H1 (cell line): ENCODE data around the gene BCAS3. TPM values are rescaled to one million over a fixed set of nuclear protein-coding genes. Genes with fewer than 3 reads are reported as not detected.

Experiments
- CTCF ChIA-PET: fragments of 300-600 bp; sonication (Branson Sonifier 250); formaldehyde crosslinking; loops from one replicate; lab custom pipeline; 2021; ENCODE audit not compliant: partially characterized antibody; lab: Charles Lee
- POLR2A ChIA-PET: fragments of 300-600 bp; sonication (Branson Sonifier 250); formaldehyde crosslinking; loops from one replicate; lab custom pipeline; 2021; ENCODE audit warnings: inconsistent platforms; ENCODE audit not compliant: partially characterized antibody; lab: Charles Lee
- DNase-seq, 2 experiments: peaks; one replicate each; pipeline versions ENCODE4 v3.0.0 to v3.0.0-alpha.2; 2010 to 2022; ENCODE audit warnings: low spot score in 2 of 2, low read depth in 1 of 2, mixed read lengths in 1 of 2
- FAIRE-seq: peaks from 2 replicates; lab custom pipeline; 2011; peaks lifted over from hg19 to GRCh38; lab: Jason Lieb, UNC
- H2AFZ ChIP-seq: 2 replicates; pipeline ENCODE4 v1.8.1; 2012; ENCODE audit warnings: low read length, inconsistent platforms
- H2AK5ac ChIP-seq: 2 replicates; pipeline ENCODE4 v1.6.1; 2013; ENCODE audit warnings: low read depth, low read length
- H2BK120ac ChIP-seq: replicated peaks from 2 replicates; pipeline ENCODE3; 2013; ENCODE audit warnings: low read depth, low read length, inconsistent platforms
- H2BK12ac ChIP-seq: 2 replicates; pipeline ENCODE4 v1.6.1; 2013; ENCODE audit warnings: low read depth, low read length
- H2BK15ac ChIP-seq: 2 replicates; pipeline ENCODE4 v1.6.1; 2013; ENCODE audit warnings: low read length
- H2BK20ac ChIP-seq: 2 replicates; pipeline ENCODE4 v1.6.1; 2013; ENCODE audit warnings: low read length
- H2BK5ac ChIP-seq: 2 replicates; pipeline ENCODE4 v1.6.1; 2013; ENCODE audit warnings: low read depth, low read length
- H3K14ac ChIP-seq: 2 replicates; pipeline ENCODE4 v1.6.1; 2013; ENCODE audit warnings: inconsistent platforms; ENCODE audit not compliant: insufficient read length
- H3K18ac ChIP-seq: 2 replicates; pipeline ENCODE4 v1.6.1; 2013; ENCODE audit warnings: low read length; ENCODE audit errors: extremely low read depth
- H3K23ac ChIP-seq: 2 replicates; pipeline ENCODE4 v1.6.1; 2013; ENCODE audit warnings: inconsistent platforms; ENCODE audit not compliant: insufficient read length
- H3K23me2 ChIP-seq: 2 replicates; pipeline ENCODE4 v1.6.1; 2013; ENCODE audit warnings: low read depth, low read length
- H3K27ac ChIP-seq: 2 replicates; pipeline ENCODE4 v1.6.1; 2011; ENCODE audit warnings: low read depth, low read length, inconsistent platforms
- H3K27me3 ChIP-seq, 4 experiments: replicated peaks in 1 of 4; 1 replicate in 1 of 4; 2 replicates in 3 of 4; pipeline versions ENCODE4 v1.6.1 to v1.8.1; 2011 to 2013; ENCODE audit warnings: low read length in 3 of 4, mild to moderate bottlenecking in 3 of 4, inconsistent platforms in 2 of 4, mixed read lengths in 2 of 4, moderate library complexity in 1 of 4; ENCODE audit not compliant: control insufficient read depth in 3 of 4, insufficient read depth in 3 of 4; ENCODE audit errors: extremely low read depth in 1 of 4
- H3K36me3 ChIP-seq, 4 experiments: 2 replicates each; pipeline versions ENCODE4 v1.6.1 to v1.8.1; 2011 to 2013; ENCODE audit warnings: mild to moderate bottlenecking in 4 of 4, low read length in 3 of 4, moderate library complexity in 2 of 4, control low read depth in 1 of 4, inconsistent platforms in 1 of 4; ENCODE audit not compliant: insufficient read depth in 4 of 4, control insufficient read depth in 2 of 4
- H3K4ac ChIP-seq: replicated peaks from 2 replicates; pipeline ENCODE3; 2013; ENCODE audit warnings: low read length, low read depth, mixed read lengths, inconsistent platforms; ENCODE audit not compliant: insufficient read length
- H3K4me1 ChIP-seq, 4 experiments: replicated peaks in 1 of 4; 1 replicate in 1 of 4; 2 replicates in 3 of 4; pipeline versions ENCODE4 v1.6.1 to v1.8.1; 2011 to 2013; ENCODE audit warnings: low read length in 3 of 4, inconsistent platforms in 2 of 4, mixed read lengths in 1 of 4; ENCODE audit not compliant: insufficient read depth in 4 of 4, control insufficient read depth in 3 of 4
- H3K4me2 ChIP-seq, 2 experiments: 2 replicates each; pipeline versions ENCODE4 v1.6.1 to v1.8.1; 2011 to 2013; ENCODE audit warnings: low read depth in 2 of 2, low read length in 2 of 2, control low read depth in 1 of 2, inconsistent platforms in 1 of 2, mild to moderate bottlenecking in 1 of 2; ENCODE audit not compliant: insufficient read depth in 1 of 2
- H3K4me3 ChIP-seq, 4 experiments: fragments of 200-600, 300-600 bp in 1 of 4; sonication (generic), shearing (Covaris generic), sonication (Bioruptor Twin) in 1 of 4; 2 replicates each; pipeline versions ENCODE4 v1.5.1 to v1.8.1; 2011 to 2016; ENCODE audit warnings: low read length in 4 of 4, low read depth in 3 of 4, control low read depth in 2 of 4, inconsistent platforms in 2 of 4, mild to moderate bottlenecking in 2 of 4, mixed read lengths in 1 of 4, moderate library complexity in 1 of 4; ENCODE audit not compliant: insufficient read depth in 2 of 4; ENCODE audit errors: extremely low read depth in 1 of 4
- H3K56ac ChIP-seq: replicated peaks from 2 replicates; pipeline ENCODE3; 2013; ENCODE audit warnings: low read depth, mild to moderate bottlenecking, mixed read lengths, low read length, inconsistent platforms; ENCODE audit not compliant: insufficient read length
- H3K79me1 ChIP-seq: 2 replicates; pipeline ENCODE4 v1.6.1; 2013; ENCODE audit warnings: low read depth, low read length, control low read depth
- H3K79me2 ChIP-seq, 2 experiments: 2 replicates each; pipeline versions ENCODE4 v1.6.1 to v1.8.1; 2012 to 2013; ENCODE audit warnings: low read length in 2 of 2, mild to moderate bottlenecking in 2 of 2, inconsistent platforms in 1 of 2; ENCODE audit not compliant: insufficient read depth in 2 of 2, control insufficient read depth in 1 of 2
- H3K9ac ChIP-seq, 4 experiments: replicated peaks in 1 of 4; 1 replicate in 1 of 4; 2 replicates in 3 of 4; pipeline versions ENCODE4 v1.6.1 to v1.8.1; 2011 to 2013; ENCODE audit warnings: low read depth in 3 of 4, low read length in 3 of 4, control low read depth in 2 of 4, mild to moderate bottlenecking in 2 of 4, moderate library complexity in 2 of 4, inconsistent platforms in 1 of 4; ENCODE audit errors: extremely low read depth in 1 of 4
- H3K9me3 ChIP-seq, 2 experiments: 2 replicates each; pipeline versions ENCODE4 v1.6.1 to v1.8.1; 2012 to 2013; ENCODE audit warnings: mild to moderate bottlenecking in 2 of 2, moderate library complexity in 2 of 2, control low read depth in 1 of 2, inconsistent platforms in 1 of 2, low read depth in 1 of 2, low read length in 1 of 2, mixed read lengths in 1 of 2; ENCODE audit not compliant: insufficient read depth in 2 of 2
- H4K20me1 ChIP-seq, 2 experiments: replicated peaks in 1 of 2; 2 replicates each; pipeline versions ENCODE3 to v1.8.1; 2011 to 2013; ENCODE audit warnings: inconsistent platforms in 2 of 2, low read length in 2 of 2, mild to moderate bottlenecking in 1 of 2; ENCODE audit not compliant: insufficient read depth in 2 of 2, control insufficient read depth in 1 of 2
- H4K5ac ChIP-seq: 2 replicates; pipeline ENCODE4 v1.6.1; 2013; ENCODE audit warnings: low read length, low read depth, mixed read lengths, inconsistent platforms; ENCODE audit not compliant: insufficient read length
- H4K8ac ChIP-seq: 2 replicates; pipeline ENCODE4 v1.8.0; 2013; ENCODE audit warnings: mild to moderate bottlenecking, moderate library complexity, low read length, inconsistent platforms; ENCODE audit not compliant: insufficient read depth; ENCODE audit errors: extremely low read depth
- H4K91ac ChIP-seq: replicated peaks from 2 replicates; pipeline ENCODE3; 2013; ENCODE audit warnings: low read length, mixed read lengths, inconsistent platforms; ENCODE audit not compliant: insufficient read length
- FOSL1 ChIP-seq: IDR thresholded peaks from 2 replicates; pipeline ENCODE4 v1.6.1; 2011; ENCODE audit warnings: mild to moderate bottlenecking, low read depth, low read length, moderate library complexity; ENCODE audit not compliant: insufficient read depth
- HDAC2 ChIP-seq, 2 experiments: fragments of 300-600 bp in 1 of 2; sonication (generic) in 1 of 2; IDR thresholded peaks; 2 replicates each; pipeline ENCODE4 v1.6.1; 2011 to 2012; ENCODE audit warnings: low read depth in 2 of 2, low read length in 2 of 2, mild to moderate bottlenecking in 2 of 2, moderate library complexity in 2 of 2, borderline replicate concordance in 1 of 2, inconsistent platforms in 1 of 2
- JUND ChIP-seq: IDR thresholded peaks from 2 replicates; pipeline ENCODE4 v1.6.1; 2011; ENCODE audit warnings: mild to moderate bottlenecking, improper control_type of control experiment, low read length
- RAD21 ChIP-seq, 2 experiments: IDR thresholded peaks in 1 of 2; conservative IDR thresholded peaks in 1 of 2; 2 replicates each; pipeline ENCODE4 v1.6.1; 2011; ENCODE audit warnings: low read depth in 2 of 2, low read length in 2 of 2, improper control_type of control experiment in 1 of 2, inconsistent platforms in 1 of 2, mild to moderate bottlenecking in 1 of 2, moderate library complexity in 1 of 2
- RXRA ChIP-seq: IDR thresholded peaks from 2 replicates; pipeline ENCODE4 v1.6.1; 2011; ENCODE audit warnings: low read depth, mild to moderate bottlenecking, low read length, moderate library complexity; ENCODE audit not compliant: insufficient read depth
- WGBS, 2 experiments: shearing (Covaris generic) in 1 of 2; methylation state at CpG; one replicate each; pipeline versions ENCODE4 v1.1.6 to v1.1.7; 2013 to 2015; ENCODE audit warnings: low lambda C conversion rate in 2 of 2, mixed read lengths in 2 of 2, inconsistent platforms in 1 of 2, low coverage in 1 of 2, missing lambda C conversion rate in 1 of 2; ENCODE audit not compliant: insufficient replicate concordance in 2 of 2, insufficient coverage in 1 of 2, insufficient read length in 1 of 2; ENCODE audit errors: extremely low coverage in 1 of 2, missing lambda C conversion rate in 1 of 2; 5-methylcytosine and 5-hydroxymethylcytosine counted together
- polyA plus RNA-seq, 7 experiments: library from polyadenylated mRNA; depleted of rRNA in 3 of 7; stranded (reverse) in 5 of 7; unstranded in 2 of 7; fragments of >200 nt in 5 of 7; fragments of 200-250 nt in 2 of 7; gene quantifications; 1 replicate in 5 of 7; 2 replicates in 1 of 7; 4 replicates in 1 of 7; pipeline versions ENCODE4 v1.2.1 to v1.2.3, GENCODE V29; 2011 to 2013; ENCODE audit warnings: missing spikeins in 2 of 7, mixed read lengths in 2 of 7
- total RNA-seq: library from RNA; stranded (reverse); fragmentation: NEBNext Ultra II Directional; extraction: Animal tissue kit (Norgen Biotek cat#: 25700); gene quantifications from 2 replicates; pipeline ENCODE4 v1.2.1, GENCODE V29; 2021
- TF ChIP-seq, protein P1 (sequence below): IDR thresholded peaks from 2 replicates; pipeline ENCODE4 v1.6.1; 2012; ENCODE audit warnings: inconsistent platforms

The BCAS3 gene
- total and polyA plus RNA-seq, 2 of the 8 experiments (the other 6 are each of a cell fraction or from before 2014, with no cell fraction given) = 9.9 to 13.3 TPM

DNA sequence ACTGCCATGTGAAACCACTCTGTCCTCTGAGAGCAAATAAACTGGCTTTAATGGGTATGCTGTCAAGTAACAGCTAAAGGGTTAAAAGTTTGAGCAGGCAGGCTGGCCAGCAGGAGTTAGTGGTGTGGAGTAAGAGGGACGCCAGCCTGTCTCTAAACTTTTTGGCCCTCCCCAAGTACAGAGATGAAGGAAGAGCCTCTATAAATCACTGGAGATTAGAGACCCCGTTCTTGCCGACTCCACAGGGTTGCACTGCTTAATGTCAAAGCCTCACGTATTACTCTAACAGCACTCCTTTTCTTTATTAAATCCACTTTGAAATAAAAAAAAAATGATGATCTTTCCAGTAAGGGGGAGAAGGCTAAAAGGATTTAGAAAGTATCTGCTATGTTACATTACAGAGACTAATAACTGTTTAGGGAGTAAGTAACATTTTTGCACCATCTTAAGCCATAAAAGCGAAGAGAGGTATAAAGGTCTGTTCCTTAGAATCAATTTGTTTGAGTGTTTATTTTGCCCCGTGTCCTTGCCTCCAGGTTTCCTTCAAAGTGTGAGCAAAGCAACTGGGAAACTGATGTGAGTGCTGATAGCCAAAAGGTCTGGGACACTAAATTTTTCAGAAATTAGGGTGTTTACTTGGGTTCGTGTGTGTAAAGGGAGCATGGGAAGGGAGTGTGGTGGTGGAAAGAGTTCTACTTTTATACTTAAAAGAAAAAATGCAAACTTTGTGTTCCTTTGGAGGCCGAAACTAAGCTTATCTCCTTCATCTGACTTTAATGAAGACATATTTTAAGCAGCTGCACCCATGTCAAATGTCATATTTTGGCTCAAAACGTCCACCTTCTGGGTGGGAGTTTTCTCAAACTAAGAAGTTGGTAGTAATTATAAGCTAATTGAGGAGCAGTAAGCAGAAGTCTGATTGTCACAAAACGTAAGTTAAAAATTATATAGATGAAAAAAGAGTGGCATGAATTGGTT, 612.0 kb downstream of the BCAS3 start:
- H3K79me2 ChIP-seq = no peaks in the 10 kb centered on the region
- H2BK5ac ChIP-seq = no peak overlapping the region
- no peak overlapping the region for H3K14ac ChIP-seq
- FAIRE-seq (no peak), DNase-seq (no peak)
- H4K91ac ChIP-seq = no peak overlapping the region
- no peaks in the 10 kb centered on the region; the same call in 1 of the 2 replicates for H3K23me2 ChIP-seq
- ChIA-PET CTCF (interaction anchor here (0.6 to 1.2 kb wide), 4 partner anchors 65 to 951 kb away, joined by 3 read pairs; no protein-coding TSS in a partner anchor), POLR2A (no interaction called here)
- H3K79me1 ChIP-seq = no peaks in the 10 kb centered on the region
- H2AK5ac ChIP-seq = no peak overlapping the region
- H3K4me2 ChIP-seq = no peak overlapping the region
- H3K18ac ChIP-seq = no peak overlapping the region
- no peaks in the 10 kb centered on the region for H3K9me3 ChIP-seq
- no peak overlapping the region for H3K4ac ChIP-seq
- H4K20me1 ChIP-seq = no peaks in the 10 kb centered on the region
- H3K9ac ChIP-seq = no peak overlapping the region
- H2BK20ac ChIP-seq = no peak overlapping the region
- no peak overlapping the region for H2BK12ac ChIP-seq
- TF ChIP-seq JUND (no peak), RXRA (no peak), RAD21 (IDR thresholded peaks at IDR 0.05 in 1 of 2, conservative IDR thresholded peaks at IDR 0.05 in 1 of 2; ENCODE audit: low read depth in 2 of 2, low read length in 2 of 2) (no peak), FOSL1 (no peak), HDAC2 (IDR thresholded peaks at IDR 0.05; ENCODE audit: borderline replicate concordance in 1 of 2, low read depth in 2 of 2, low read length in 2 of 2) (no peak)
- TF ChIP-seq, protein P1, sequence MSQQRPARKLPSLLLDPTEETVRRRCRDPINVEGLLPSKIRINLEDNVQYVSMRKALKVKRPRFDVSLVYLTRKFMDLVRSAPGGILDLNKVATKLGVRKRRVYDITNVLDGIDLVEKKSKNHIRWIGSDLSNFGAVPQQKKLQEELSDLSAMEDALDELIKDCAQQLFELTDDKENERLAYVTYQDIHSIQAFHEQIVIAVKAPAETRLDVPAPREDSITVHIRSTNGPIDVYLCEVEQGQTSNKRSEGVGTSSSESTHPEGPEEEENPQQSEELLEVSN = no peak
- no peak overlapping the region for H3K56ac ChIP-seq
- peaks cover 9 to 15% (median 10%) of the 10 kb centered on the region in 4 experiments; a peak in 4 of 7 replicates for H3K4me1 ChIP-seq
- no peaks in the 10 kb centered on the region for H3K27me3 ChIP-seq
- WGBS, 2 experiments = 84% methylated on average over 10 of the region's 10 CpGs; no CpG with 5 or more reads in 1 of the 2 experiments
- H3K23ac ChIP-seq = no peak overlapping the region
- no peak overlapping the region for H3K4me3 ChIP-seq
- H2BK120ac ChIP-seq = no peak overlapping the region
- H3K36me3 ChIP-seq = no peaks in the 10 kb centered on the region
- H3K27ac ChIP-seq = no peak overlapping the region
- no peak overlapping the region for H4K8ac ChIP-seq
- no peak overlapping the region for H2BK15ac ChIP-seq
- no peak overlapping the region for H2AFZ ChIP-seq
- H4K5ac ChIP-seq = no peak overlapping the region
